ENCODE data around the gene SMAD6.

DNA sequence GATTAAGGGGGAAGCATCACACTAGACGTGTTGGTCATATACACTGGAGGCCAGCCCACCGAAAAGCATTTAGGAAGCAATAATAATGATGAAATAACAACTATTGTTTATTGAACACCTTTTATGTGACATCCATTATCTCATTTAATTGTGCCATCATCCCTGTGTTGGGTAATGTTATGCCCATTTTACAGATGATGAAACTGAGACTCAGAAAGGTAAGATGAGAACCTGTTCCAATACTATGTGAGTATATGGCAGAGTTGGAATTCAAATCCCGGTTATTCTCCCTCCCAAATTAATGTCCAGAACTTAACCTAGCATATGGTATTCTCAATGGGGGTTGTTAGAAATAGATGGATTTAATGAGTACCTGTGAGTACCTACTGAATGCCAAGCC lies 99.2 kb downstream of the SMAD6 start:
- TF ChIP-seq, protein P1, sequence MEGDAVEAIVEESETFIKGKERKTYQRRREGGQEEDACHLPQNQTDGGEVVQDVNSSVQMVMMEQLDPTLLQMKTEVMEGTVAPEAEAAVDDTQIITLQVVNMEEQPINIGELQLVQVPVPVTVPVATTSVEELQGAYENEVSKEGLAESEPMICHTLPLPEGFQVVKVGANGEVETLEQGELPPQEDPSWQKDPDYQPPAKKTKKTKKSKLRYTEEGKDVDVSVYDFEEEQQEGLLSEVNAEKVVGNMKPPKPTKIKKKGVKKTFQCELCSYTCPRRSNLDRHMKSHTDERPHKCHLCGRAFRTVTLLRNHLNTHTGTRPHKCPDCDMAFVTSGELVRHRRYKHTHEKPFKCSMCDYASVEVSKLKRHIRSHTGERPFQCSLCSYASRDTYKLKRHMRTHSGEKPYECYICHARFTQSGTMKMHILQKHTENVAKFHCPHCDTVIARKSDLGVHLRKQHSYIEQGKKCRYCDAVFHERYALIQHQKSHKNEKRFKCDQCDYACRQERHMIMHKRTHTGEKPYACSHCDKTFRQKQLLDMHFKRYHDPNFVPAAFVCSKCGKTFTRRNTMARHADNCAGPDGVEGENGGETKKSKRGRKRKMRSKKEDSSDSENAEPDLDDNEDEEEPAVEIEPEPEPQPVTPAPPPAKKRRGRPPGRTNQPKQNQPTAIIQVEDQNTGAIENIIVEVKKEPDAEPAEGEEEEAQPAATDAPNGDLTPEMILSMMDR (IDR thresholded peaks at IDR 0.05) = no peak
- TF ChIP-seq POLR2A (IDR thresholded peaks at IDR 0.05) = no peak

Data from heart left ventricle (tissue), 13 donors.